GM10847 (cell line): Measurements from ENCODE around the gene ITSN1.

Experiments used
- POLR2A ChIP-seq: IDR thresholded peaks from 2 replicates; pipeline ENCODE4 v1.6.1; 2011; ENCODE audit not compliant: insufficient read length; ENCODE audit errors: extremely low read depth

ITSN1 gene

GRCh38 chr21:33940164-33940880 lies 298.0 kb downstream of the ITSN1 start:
- TF ChIP-seq POLR2A, result no peak

DNA sequence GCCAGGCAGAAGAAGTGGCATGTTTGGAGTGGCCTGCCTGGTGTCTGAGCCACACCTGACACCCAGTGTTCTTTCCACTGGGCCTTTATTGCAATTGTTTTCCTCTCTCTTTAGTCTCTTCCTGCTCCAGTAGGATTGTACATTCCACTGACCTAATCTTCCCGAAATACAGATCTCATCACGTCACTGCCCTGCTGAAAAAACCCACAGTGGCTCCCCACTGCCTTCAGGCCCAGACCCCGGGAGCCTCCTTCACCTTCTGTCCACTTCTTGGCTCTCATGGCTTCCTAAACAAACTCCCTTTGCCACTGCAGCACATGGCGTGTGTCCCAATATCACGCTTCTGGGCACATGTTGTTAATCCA lies 298.6 kb downstream of the ITSN1 start:
- no peak for TF ChIP-seq POLR2A

DNA sequence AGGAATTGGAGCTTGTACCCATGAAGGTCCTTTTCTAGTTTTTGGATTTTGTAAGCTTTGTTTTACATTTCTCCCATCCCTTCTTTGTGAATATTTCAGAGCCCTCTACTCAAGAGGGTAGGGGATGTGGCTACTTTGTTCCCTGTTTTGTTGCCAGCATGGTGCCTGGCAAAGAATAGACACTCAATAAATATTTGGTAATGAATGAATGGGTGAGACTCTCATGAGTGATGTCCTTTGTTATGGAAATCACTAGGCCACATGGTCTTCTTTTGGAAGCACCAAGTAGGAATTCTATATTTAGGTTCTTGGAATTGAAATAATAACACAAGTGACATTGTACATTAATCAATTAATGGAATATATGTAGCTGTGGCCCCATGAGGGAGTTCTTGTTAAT lies 300.1 kb downstream of the ITSN1 start:
- TF ChIP-seq POLR2A, result no peak

DNA sequence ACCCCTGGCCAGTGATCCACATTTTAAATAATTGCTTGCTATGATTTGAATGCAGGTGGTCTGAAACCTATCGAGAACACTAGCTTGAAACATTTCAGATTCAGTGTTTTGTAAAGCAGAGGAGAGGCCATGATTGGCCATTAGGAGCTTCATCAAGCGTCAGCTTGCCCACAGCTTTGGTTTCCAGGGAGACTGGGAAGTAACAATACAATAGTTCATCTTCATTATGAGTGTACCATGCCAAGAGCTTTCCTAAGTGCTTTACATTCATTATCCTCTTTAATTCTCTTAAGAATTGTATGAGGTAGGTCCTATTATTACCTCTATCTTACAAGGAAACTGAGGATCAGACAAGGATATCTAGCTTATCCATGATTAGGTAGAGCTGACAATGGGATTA lies 301.0 kb downstream of the ITSN1 start:
- no peak for TF ChIP-seq POLR2A

DNA sequence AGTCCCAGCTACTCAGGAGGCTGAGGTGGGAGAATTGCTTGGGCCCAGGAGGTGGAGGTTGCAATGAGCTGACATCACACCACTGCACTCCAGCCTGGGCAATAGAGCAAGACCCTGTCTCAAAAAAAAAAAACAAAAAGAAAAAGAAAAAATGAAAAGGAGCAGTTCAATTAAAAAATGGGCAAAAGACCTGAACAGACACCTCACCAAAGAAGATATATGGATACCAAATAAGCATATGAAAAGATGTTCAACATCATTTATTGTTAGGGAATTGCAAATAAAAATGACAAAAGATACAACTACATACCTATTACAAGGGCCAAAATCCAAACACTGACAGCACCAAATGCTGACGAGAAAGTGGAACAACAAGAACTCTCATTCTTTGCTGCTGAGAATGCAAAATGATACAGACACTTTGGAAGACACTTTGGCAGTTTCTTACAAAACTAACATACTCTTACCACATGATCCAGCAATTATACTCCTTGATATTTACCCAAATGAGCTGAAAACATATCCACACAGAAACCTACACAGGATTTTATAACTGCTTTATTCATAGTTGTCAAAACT lies 302.0 kb downstream of the ITSN1 start:
- TF ChIP-seq POLR2A, result no peak

GRCh38 chr21:33945652-33946270 lies 303.5 kb downstream of the ITSN1 start:
- no peak for TF ChIP-seq POLR2A

DNA sequence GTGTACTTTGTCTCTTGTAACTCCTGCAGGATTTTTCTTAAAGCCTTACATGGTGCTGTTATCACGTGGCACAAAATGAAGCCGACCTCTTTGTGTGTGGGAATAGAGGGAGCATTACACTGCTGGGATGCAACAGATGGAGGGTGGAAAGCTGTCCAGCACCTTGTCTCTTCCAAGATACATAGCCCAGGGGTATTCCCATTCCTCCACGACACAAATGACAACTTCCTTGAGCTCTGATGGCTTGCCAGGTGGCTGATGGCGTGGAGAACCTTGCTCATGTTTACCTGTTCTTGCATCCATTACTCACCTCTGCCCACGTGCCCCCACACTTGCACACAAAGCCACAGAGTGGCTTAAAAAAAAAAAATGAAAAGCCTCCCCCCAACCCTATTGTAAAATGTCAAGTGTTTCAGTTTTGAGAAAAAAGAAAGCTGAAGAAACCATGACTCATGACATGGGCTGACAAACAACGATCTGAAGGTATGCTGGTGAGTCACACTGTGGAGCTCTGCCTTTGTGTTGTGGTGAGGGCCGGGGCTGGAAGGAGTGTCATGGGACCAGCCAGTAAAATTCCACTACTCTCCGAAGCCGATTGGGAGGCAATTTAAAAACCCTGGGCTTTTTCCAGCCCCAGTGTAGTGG lies 305.3 kb downstream of the ITSN1 start:
- TF ChIP-seq POLR2A, result no peak

GRCh38 chr21:33948096-33948950 lies 306.0 kb downstream of the ITSN1 start:
- peak; percentile 24 for TF ChIP-seq POLR2A

- no peak for TF ChIP-seq POLR2A
Observed at GRCh38 chr21:33948951-33949444, 306.7 kb downstream of the ITSN1 start.
